ENCODE results near the gene CASKIN1. TPM values are rescaled to one million over a fixed set of nuclear protein-coding genes. Genes with fewer than 3 reads are reported as not detected.

The CASKIN1 gene
- total and polyA plus RNA-seq, 3 donors from 2014 or later, result 2.1 to 159 (median 6.4) TPM

- Histone ChIP-seq H3K36me3 (ENCODE audit: low read depth, missing control alignments) (no peaks in the 10 kb centered on the region), H3K4me1 (no peaks in the 10 kb centered on the region), H3K27me3 (no peaks in the 10 kb centered on the region), H3K9me3 (no peaks in the 10 kb centered on the region), H3K4me3 (no peak overlapping the region), H3K27ac (no peak overlapping the region)
- no peak for DNase-seq
- intact Hi-C loops (cut with DNase I; ENCODE audit: low total_unique reads), result no loop called here
- 91 to 94% methylated on average over 12 to 30 of the region's 30 CpGs for WGBS, 2 donors
- no peak for TF ChIP-seq POLR2A (IDR thresholded peaks at IDR 0.05)
- TF ChIP-seq CTCF (IDR thresholded peaks at IDR 0.05), result no peak
These were observed 12.7 kb downstream of the CASKIN1 start for GRCh38 chr16:2183671-2184070.

- no peaks in the 10 kb centered on the region for H3K9me3 ChIP-seq
- no peak for TF ChIP-seq POLR2A (IDR thresholded peaks at IDR 0.05)
- TF ChIP-seq CTCF (IDR thresholded peaks at IDR 0.05), result no peak
- no peaks in the 10 kb centered on the region for H3K27me3 ChIP-seq
- 89 to 95% methylated on average over 7 to 20 of the region's 20 CpGs for WGBS, 2 donors
- intact Hi-C loops (cut with DNase I; ENCODE audit: low total_unique reads), result no loop called here
- no peaks in the 10 kb centered on the region for H3K36me3 ChIP-seq (ENCODE audit: low read depth, missing control alignments)
- H3K27ac ChIP-seq, result no peak overlapping the region
- no peak overlapping the region for H3K4me3 ChIP-seq
- no peak for DNase-seq
- no peaks in the 10 kb centered on the region for H3K4me1 ChIP-seq
These were observed 14.5 kb downstream of the CASKIN1 start for GRCh38 chr16:2181952-2182351.

GRCh38 chr16:2180962-2181923 is 15.2 kb downstream of the CASKIN1 start:
- Histone ChIP-seq H3K27me3 (no peaks in the 10 kb centered on the region), H3K9me3 (no peaks in the 10 kb centered on the region), H3K27ac (no peak overlapping the region), H3K4me1 (no peaks in the 10 kb centered on the region), H3K36me3 (ENCODE audit: low read depth, missing control alignments) (no peaks in the 10 kb centered on the region), H3K4me3 (no peak overlapping the region)
- DNase-seq, result no peak
- 91% methylated on average over 36 of the region's 46 CpGs; no CpG with 5 or more reads in 1 of the 2 donors for WGBS, 2 donors
- TF ChIP-seq CTCF (IDR thresholded peaks at IDR 0.05), result no peak
- no peak for TF ChIP-seq POLR2A (IDR thresholded peaks at IDR 0.05)
- intact Hi-C loops (cut with DNase I; ENCODE audit: low total_unique reads), result no loop called here

- Histone ChIP-seq H3K9me3 (no peaks in the 10 kb centered on the region), H3K4me3 (no peak overlapping the region), H3K27me3 (no peaks in the 10 kb centered on the region), H3K27ac (no peak overlapping the region), H3K4me1 (no peaks in the 10 kb centered on the region), H3K36me3 (ENCODE audit: low read depth, missing control alignments) (no peaks in the 10 kb centered on the region)
- DNase-seq, result no peak
- 92 to 96% methylated on average over 5 to 41 of the region's 43 CpGs for WGBS, 2 donors
- TF ChIP-seq CTCF (IDR thresholded peaks at IDR 0.05) (no peak), POLR2A (IDR thresholded peaks at IDR 0.05) (no peak)
- intact Hi-C loops (cut with DNase I; ENCODE audit: low total_unique reads), result no loop called here
These were observed 15.9 kb downstream of the CASKIN1 start for GRCh38 chr16:2180461-2180860.

Measured in testis (tissue), 3 donors.